Measurements from ENCODE around the gene FHL3. TPM values are rescaled to one million over a fixed set of nuclear protein-coding genes. Genes with fewer than 3 reads are reported as not detected.

The FHL3 gene
- total and polyA plus RNA-seq, 2 of the 8 experiments (the other 6 are each of a cell fraction or from before 2014, with no cell fraction given) = 14.3 to 35.6 TPM

DNA sequence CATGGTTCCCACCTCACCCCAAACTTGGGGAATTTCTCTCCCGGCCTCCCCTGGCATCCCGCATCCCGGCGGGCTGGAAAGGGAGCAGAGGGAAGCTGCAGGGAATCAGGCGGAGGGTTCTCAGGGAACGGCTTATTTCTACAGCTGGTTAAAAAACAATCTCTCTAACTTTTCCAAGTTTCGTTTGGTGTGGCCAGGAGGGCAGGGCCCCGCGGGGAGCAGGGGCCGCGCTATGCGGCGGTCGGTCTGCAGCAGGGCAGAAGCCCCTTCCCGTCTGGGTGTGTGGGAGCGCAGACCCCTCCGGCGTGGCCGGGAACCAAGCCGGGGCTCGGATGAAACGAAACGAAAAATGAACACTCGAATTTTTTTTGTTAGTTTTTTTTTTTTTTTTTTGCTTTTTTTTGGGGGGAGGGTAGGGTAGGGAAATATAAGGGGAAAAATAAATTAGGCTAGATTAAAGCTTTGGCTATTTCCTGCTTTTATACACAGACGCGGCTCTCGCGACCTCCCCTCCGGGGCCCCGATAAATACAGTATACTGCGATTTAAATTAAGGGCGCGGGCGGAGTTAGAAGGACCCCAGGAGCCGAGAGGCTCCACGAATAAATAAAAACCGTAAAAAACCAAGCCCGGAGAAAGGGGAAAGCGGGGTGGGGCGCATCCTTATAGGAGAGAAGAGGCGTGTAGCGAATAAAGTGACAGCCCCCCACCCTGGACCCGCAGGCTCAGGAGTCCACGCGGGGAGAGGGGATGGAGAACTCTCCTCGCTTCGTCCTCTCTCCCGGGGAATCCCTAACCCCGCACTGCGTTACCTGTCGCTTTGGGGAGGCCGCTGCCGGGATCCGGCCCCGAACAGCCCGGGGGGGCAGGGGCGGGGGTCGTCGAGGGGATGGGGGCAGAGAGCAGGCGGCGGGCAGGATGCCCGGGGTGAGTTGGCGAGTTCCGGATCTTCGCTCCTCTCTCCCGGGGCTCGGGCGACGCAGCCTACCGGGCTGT lies 39.2 kb upstream of the FHL3 start (continued):
- TF ChIP-seq, protein P1, sequence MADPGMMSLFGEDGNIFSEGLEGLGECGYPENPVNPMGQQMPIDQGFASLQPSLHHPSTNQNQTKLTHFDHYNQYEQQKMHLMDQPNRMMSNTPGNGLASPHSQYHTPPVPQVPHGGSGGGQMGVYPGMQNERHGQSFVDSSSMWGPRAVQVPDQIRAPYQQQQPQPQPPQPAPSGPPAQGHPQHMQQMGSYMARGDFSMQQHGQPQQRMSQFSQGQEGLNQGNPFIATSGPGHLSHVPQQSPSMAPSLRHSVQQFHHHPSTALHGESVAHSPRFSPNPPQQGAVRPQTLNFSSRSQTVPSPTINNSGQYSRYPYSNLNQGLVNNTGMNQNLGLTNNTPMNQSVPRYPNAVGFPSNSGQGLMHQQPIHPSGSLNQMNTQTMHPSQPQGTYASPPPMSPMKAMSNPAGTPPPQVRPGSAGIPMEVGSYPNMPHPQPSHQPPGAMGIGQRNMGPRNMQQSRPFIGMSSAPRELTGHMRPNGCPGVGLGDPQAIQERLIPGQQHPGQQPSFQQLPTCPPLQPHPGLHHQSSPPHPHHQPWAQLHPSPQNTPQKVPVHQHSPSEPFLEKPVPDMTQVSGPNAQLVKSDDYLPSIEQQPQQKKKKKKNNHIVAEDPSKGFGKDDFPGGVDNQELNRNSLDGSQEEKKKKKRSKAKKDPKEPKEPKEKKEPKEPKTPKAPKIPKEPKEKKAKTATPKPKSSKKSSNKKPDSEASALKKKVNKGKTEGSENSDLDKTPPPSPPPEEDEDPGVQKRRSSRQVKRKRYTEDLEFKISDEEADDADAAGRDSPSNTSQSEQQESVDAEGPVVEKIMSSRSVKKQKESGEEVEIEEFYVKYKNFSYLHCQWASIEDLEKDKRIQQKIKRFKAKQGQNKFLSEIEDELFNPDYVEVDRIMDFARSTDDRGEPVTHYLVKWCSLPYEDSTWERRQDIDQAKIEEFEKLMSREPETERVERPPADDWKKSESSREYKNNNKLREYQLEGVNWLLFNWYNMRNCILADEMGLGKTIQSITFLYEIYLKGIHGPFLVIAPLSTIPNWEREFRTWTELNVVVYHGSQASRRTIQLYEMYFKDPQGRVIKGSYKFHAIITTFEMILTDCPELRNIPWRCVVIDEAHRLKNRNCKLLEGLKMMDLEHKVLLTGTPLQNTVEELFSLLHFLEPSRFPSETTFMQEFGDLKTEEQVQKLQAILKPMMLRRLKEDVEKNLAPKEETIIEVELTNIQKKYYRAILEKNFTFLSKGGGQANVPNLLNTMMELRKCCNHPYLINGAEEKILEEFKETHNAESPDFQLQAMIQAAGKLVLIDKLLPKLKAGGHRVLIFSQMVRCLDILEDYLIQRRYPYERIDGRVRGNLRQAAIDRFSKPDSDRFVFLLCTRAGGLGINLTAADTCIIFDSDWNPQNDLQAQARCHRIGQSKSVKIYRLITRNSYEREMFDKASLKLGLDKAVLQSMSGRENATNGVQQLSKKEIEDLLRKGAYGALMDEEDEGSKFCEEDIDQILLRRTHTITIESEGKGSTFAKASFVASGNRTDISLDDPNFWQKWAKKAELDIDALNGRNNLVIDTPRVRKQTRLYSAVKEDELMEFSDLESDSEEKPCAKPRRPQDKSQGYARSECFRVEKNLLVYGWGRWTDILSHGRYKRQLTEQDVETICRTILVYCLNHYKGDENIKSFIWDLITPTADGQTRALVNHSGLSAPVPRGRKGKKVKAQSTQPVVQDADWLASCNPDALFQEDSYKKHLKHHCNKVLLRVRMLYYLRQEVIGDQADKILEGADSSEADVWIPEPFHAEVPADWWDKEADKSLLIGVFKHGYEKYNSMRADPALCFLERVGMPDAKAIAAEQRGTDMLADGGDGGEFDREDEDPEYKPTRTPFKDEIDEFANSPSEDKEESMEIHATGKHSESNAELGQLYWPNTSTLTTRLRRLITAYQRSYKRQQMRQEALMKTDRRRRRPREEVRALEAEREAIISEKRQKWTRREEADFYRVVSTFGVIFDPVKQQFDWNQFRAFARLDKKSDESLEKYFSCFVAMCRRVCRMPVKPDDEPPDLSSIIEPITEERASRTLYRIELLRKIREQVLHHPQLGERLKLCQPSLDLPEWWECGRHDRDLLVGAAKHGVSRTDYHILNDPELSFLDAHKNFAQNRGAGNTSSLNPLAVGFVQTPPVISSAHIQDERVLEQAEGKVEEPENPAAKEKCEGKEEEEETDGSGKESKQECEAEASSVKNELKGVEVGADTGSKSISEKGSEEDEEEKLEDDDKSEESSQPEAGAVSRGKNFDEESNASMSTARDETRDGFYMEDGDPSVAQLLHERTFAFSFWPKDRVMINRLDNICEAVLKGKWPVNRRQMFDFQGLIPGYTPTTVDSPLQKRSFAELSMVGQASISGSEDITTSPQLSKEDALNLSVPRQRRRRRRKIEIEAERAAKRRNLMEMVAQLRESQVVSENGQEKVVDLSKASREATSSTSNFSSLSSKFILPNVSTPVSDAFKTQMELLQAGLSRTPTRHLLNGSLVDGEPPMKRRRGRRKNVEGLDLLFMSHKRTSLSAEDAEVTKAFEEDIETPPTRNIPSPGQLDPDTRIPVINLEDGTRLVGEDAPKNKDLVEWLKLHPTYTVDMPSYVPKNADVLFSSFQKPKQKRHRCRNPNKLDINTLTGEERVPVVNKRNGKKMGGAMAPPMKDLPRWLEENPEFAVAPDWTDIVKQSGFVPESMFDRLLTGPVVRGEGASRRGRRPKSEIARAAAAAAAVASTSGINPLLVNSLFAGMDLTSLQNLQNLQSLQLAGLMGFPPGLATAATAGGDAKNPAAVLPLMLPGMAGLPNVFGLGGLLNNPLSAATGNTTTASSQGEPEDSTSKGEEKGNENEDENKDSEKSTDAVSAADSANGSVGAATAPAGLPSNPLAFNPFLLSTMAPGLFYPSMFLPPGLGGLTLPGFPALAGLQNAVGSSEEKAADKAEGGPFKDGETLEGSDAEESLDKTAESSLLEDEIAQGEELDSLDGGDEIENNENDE (IDR thresholded peaks at IDR 0.05; ENCODE audit: insufficient replicate concordance, low read length) = no peak
- TF ChIP-seq, protein P2, sequence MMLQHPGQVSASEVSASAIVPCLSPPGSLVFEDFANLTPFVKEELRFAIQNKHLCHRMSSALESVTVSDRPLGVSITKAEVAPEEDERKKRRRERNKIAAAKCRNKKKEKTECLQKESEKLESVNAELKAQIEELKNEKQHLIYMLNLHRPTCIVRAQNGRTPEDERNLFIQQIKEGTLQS (IDR thresholded peaks at IDR 0.05; ENCODE audit: insufficient read depth, low read depth, low read length) = no peak
- no peak for TF ChIP-seq RBBP5 (IDR thresholded peaks at IDR 0.05; ENCODE audit: borderline replicate concordance, low read depth, low read length)
- TF ChIP-seq, protein P3, sequence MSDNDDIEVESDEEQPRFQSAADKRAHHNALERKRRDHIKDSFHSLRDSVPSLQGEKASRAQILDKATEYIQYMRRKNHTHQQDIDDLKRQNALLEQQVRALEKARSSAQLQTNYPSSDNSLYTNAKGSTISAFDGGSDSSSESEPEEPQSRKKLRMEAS (IDR thresholded peaks at IDR 0.05) = no peak; the same call in 1 of the 2 replicates
- no peak for TF ChIP-seq RAD21 (IDR thresholded peaks at IDR 0.05 in 1 of 2, conservative IDR thresholded peaks at IDR 0.05 in 1 of 2; ENCODE audit: low read depth in 2 of 2, low read length in 2 of 2)
- no peak for TF ChIP-seq HDAC2 (IDR thresholded peaks at IDR 0.05; ENCODE audit: borderline replicate concordance in 1 of 2, low read depth in 2 of 2, low read length in 2 of 2)
